Mucosa of descending colon (tissue), 3 donors: ENCODE measurements around the gene MAST4. TPM values are rescaled to one million over a fixed set of nuclear protein-coding genes. Genes with fewer than 3 reads are reported as not detected.

ENCODE experiments used
- ATAC-seq: fragments of 200-7000 bp; cut with Tn5 transposase; one replicate; pipeline ENCODE4 v1.9.1; 2020; ENCODE audit warnings: mild to moderate bottlenecking, moderate library complexity
- DNase-seq, 3 donors: peaks; one replicate each; pipeline ENCODE4 v3.0.0-alpha.2; 2020
- H3K36me3 ChIP-seq: fragments of 200-600 bp; one replicate; pipeline ENCODE4 v1.8.0; 2021; ENCODE audit warnings: low read depth, mild to moderate bottlenecking
- H3K4me1 ChIP-seq: fragments of 200-600 bp; one replicate; pipeline ENCODE4 v1.8.0; 2021; ENCODE audit warnings: low read depth, mild to moderate bottlenecking
- H3K4me3 ChIP-seq: fragments of 200-600 bp; one replicate; pipeline ENCODE4 v1.8.0; 2021; ENCODE audit warnings: mild to moderate bottlenecking
- H3K9me3 ChIP-seq: fragments of 200-600 bp; one replicate; pipeline ENCODE4 v1.8.0; 2021; ENCODE audit warnings: mild to moderate bottlenecking
- intact Hi-C, 2 donors: fragments of 100-400 bp; cut with DNase I in 1 of 2; cut with micrococcal nuclease in 1 of 2; formaldehyde crosslinking; loops; one replicate each; pipeline versions ENCODE4 v1.11.0 to v1.11.1; 2022; cut with DNase I, micrococcal nuclease
- total RNA-seq, 3 donors: library from RNA; stranded (reverse); fragmentation: NEBNext Ultra II Directional in 2 of 3; extraction: Animal tissue kit (Norgen Biotek cat#: 25700) in 2 of 3; gene quantifications; one replicate each; pipeline versions ENCODE4 v1.2.1 to v1.2.4, GENCODE V29; 2021 to 2023
- TF ChIP-seq, protein P1 (sequence below): fragments of 200-600 bp; IDR thresholded peaks from one replicate; pipeline ENCODE4 v1.8.0; 2022; ENCODE audit warnings: antibody characterized with exemption, mild to moderate bottlenecking
- donor health status: DM: no; HTN: no; CAD: no; lungs with moderate emphysema.
- donor health status: DM: no; HTN: no; CAD: no.
- donor health status: DM: no; HTN: yes; CAD: no.

MAST4 gene
- total RNA-seq, 3 donors from 2014 or later: 16.2 to 34.0 (median 22.5) TPM

DNA sequence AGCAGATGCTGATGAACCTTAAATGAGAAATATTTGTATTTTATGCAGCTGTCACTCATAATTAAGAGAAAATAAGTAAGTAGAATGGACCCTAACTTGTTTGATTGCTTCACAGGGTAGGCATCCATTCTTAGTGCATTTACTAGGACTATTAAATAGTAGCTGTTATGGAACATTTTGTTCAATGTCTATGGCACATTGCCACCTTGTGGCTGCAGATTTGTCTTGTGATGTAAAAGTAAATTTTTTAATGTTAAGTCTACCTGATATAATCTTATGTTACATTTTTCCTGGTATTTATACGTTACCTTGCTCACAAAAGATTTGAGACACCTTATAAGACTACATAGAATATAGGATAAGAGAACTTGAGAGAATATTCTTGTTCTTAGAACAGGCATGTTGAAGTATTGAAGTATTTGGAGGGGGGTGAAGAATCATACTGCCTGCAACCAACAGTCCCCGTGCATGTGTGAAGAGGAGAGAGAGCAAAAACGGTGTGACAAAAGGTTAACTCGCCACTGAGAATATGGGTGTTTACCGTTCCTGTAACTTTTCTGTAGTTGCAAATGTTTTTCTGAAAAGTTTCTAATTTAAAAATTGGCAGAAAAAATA is 161.1 kb downstream of the MAST4 start:
- Histone ChIP-seq H3K9me3 (no peaks in the 10 kb centered on the region), H3K36me3 (no peaks in the 10 kb centered on the region), H3K4me3 (no peak overlapping the region), H3K4me1 (no peaks in the 10 kb centered on the region)
- intact Hi-C loops: loop anchor here (2.0 to 5.0 kb wide), 2 partner anchors 449 to 450 kb away; no protein-coding TSS in a partner anchor
- TF ChIP-seq, protein P1, sequence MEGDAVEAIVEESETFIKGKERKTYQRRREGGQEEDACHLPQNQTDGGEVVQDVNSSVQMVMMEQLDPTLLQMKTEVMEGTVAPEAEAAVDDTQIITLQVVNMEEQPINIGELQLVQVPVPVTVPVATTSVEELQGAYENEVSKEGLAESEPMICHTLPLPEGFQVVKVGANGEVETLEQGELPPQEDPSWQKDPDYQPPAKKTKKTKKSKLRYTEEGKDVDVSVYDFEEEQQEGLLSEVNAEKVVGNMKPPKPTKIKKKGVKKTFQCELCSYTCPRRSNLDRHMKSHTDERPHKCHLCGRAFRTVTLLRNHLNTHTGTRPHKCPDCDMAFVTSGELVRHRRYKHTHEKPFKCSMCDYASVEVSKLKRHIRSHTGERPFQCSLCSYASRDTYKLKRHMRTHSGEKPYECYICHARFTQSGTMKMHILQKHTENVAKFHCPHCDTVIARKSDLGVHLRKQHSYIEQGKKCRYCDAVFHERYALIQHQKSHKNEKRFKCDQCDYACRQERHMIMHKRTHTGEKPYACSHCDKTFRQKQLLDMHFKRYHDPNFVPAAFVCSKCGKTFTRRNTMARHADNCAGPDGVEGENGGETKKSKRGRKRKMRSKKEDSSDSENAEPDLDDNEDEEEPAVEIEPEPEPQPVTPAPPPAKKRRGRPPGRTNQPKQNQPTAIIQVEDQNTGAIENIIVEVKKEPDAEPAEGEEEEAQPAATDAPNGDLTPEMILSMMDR: no peak
- ATAC-seq (no peak), DNase-seq (peak in 1 of 3 donors; percentile 81)

DNA sequence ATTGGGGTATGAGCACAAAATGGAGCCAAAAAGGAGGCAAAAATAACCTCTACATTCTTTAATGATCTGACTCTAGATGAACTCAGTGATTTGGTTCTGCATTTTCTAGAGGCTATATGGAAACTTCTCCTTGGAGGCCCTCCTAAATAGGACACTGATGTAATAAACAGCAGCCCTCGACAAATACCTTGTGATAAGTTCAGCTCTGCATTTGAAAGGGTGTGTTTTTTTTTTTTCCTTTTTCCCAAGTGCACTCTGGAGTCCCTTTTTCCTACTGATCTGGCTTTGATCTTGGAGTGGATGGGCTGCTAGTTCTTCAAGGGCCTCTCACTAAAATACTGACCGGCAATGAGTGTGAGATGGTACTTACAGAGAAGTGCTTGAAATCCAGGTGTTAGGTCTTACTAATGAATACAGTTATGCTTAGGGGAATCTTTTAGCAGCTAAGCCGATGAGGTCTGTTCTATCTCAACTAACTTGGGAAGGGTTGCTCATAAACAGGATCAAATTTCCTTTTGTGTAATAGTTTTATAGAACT is 161.7 kb downstream of the MAST4 start:
- DNase-seq (no peak), ATAC-seq (no peak)
- Histone ChIP-seq H3K36me3 (no peaks in the 10 kb centered on the region), H3K9me3 (no peaks in the 10 kb centered on the region), H3K4me3 (no peak overlapping the region), H3K4me1 (no peaks in the 10 kb centered on the region)
- TF ChIP-seq, protein P1: no peak
- intact Hi-C loops: loop anchor here (2.0 to 5.0 kb wide), 2 partner anchors 449 to 451 kb away; no protein-coding TSS in a partner anchor

- TF ChIP-seq, protein P1: no peak
- DNase-seq: no peak
- no peaks in the 10 kb centered on the region for H3K36me3 ChIP-seq
- no peaks in the 10 kb centered on the region for H3K9me3 ChIP-seq
- H3K4me1 ChIP-seq: no peaks in the 10 kb centered on the region
- H3K4me3 ChIP-seq: no peak overlapping the region
- intact Hi-C loops: no loop called here
- ATAC-seq: no peak
Measured at GRCh38 chr5:66769030-66769733, 173.0 kb downstream of the MAST4 start.

DNA sequence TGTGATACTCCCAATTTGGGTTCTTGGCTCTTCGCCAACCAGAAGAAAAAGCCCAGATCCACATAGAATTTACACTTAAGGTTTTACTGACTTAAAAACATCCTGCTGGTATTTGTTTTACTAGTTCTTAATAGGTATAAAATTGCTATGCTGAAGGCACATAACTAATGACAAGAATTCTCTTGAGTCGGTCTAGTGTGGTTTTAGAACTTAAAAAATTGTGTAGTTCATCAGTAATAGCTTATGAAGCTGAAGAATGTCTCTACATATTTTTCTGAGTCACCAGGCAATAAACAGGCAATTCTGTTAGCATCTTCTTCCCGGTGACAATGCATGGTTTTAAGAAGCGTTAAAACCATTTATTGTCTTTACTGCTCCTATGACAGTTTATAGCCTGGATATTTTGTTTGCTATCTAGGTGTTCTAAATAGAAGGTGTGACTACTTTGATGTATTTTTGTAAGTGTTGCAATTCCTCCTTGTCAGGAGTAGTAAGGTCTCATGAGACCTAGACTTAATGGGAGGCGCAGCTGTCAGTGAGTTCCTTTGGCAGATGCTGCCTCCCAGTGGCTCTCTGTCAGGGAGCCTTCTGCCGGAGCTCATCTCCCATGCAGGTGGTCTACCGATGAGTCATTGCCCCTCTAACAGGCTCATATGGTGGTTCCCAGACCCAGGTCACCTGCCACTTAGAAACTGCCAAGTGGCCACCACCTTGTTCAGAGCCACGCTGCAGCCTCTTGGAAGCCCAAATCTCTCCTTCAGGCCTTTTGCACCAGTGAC is 173.8 kb downstream of the MAST4 start:
- intact Hi-C loops: no loop called here
- TF ChIP-seq, protein P1: no peak
- Histone ChIP-seq H3K9me3 (no peaks in the 10 kb centered on the region), H3K36me3 (no peaks in the 10 kb centered on the region), H3K4me3 (no peak overlapping the region), H3K4me1 (no peaks in the 10 kb centered on the region)
- DNase-seq (peak in 1 of 3 donors; percentile 4), ATAC-seq (no peak)

- Histone ChIP-seq H3K4me1 (no peaks in the 10 kb centered on the region), H3K9me3 (no peaks in the 10 kb centered on the region), H3K36me3 (no peaks in the 10 kb centered on the region), H3K4me3 (no peak overlapping the region)
- ATAC-seq (no peak), DNase-seq (no peak)
- TF ChIP-seq, protein P1: no peak
- intact Hi-C loops: no loop called here
Measured at GRCh38 chr5:66777868-66778267, 181.7 kb downstream of the MAST4 start.
